Panc1 (cell line): ENCODE data around the gene PARP3. TPM values are rescaled to one million over a fixed set of nuclear protein-coding genes. Genes with fewer than 3 reads are reported as not detected.

Experiments
- ATAC-seq: fragments of 200-7000 bp; cut with Tn5 transposase; 2 replicates; pipeline ENCODE4 v1.9.1; 2020; ENCODE audit warnings: mild to moderate bottlenecking, moderate library complexity
- BruUV-seq: library from RNA; stranded (reverse); fragments of 400-500 nt; replicated peaks from 2 replicates; lab custom pipeline; 2021; lab: Mats Ljungman, UMichigan
- CTCF ChIA-PET: fragments of 300-600 bp; sonication (Branson Sonifier 250); formaldehyde crosslinking; loops from one replicate; lab custom pipeline; 2022; ENCODE audit warnings: antibody characterized with exemption; lab: Charles Lee
- POLR2A ChIA-PET: fragments of 300-600 bp; sonication (Branson Sonifier 250); formaldehyde crosslinking; loops from one replicate; lab custom pipeline; 2022; ENCODE audit warnings: antibody characterized with exemption; lab: Charles Lee
- DNase-seq: peaks from one replicate; pipeline ENCODE4 v3.0.0-alpha.2; 2010; ENCODE audit warnings: low read depth, low spot score
- H3K27ac ChIP-seq: 2 replicates; pipeline ENCODE4 v1.5.1; 2011; ENCODE audit warnings: mild to moderate bottlenecking, low read length, inconsistent platforms
- H3K27me3 ChIP-seq: fragments of 200-500 bp; sonication (Bioruptor generic); 2 replicates; pipeline ENCODE4 v1.6.0; 2014; ENCODE audit warnings: low read length, inconsistent platforms; ENCODE audit not compliant: control insufficient read depth, insufficient read depth
- H3K36me3 ChIP-seq: fragments of 200-500 bp; sonication (Bioruptor generic); 2 replicates; pipeline ENCODE4 v1.5.1; 2014; ENCODE audit warnings: inconsistent platforms, mild to moderate bottlenecking, low read length, moderate library complexity; ENCODE audit not compliant: control insufficient read depth, insufficient read depth
- H3K4me1 ChIP-seq: 2 replicates; pipeline ENCODE4 v1.5.1; 2011; ENCODE audit warnings: inconsistent platforms, mild to moderate bottlenecking, low read length, moderate library complexity; ENCODE audit not compliant: control insufficient read depth, insufficient read depth
- H3K4me3 ChIP-seq, 2 experiments: 2 replicates each; pipeline ENCODE4 v1.5.1; 2011 to 2012; ENCODE audit warnings: low read depth in 2 of 2, low read length in 2 of 2, mild to moderate bottlenecking in 2 of 2, inconsistent platforms in 1 of 2, moderate library complexity in 1 of 2
- H3K9me3 ChIP-seq: fragments of 200-500 bp; sonication (Bioruptor generic); 2 replicates; pipeline ENCODE4 v1.5.1; 2014; ENCODE audit warnings: low read depth, mild to moderate bottlenecking, inconsistent platforms, low read length, moderate library complexity; ENCODE audit not compliant: control insufficient read depth, insufficient read depth
- CTCF ChIP-seq: fragments of 450-650 bp; IDR thresholded peaks from 2 replicates; pipeline ENCODE4 v1.5.1; 2017; ENCODE audit warnings: mild to moderate bottlenecking
- POLR2AphosphoS5 ChIP-seq: IDR thresholded peaks from 2 replicates; pipeline ENCODE4 v1.6.1; 2012; ENCODE audit warnings: mild to moderate bottlenecking, low read depth, low read length, moderate library complexity
- REST ChIP-seq, 2 experiments: IDR thresholded peaks; 2 replicates each; pipeline ENCODE4 v1.6.1; 2011 to 2012; ENCODE audit warnings: low read depth in 2 of 2, control low read depth in 1 of 2, low read length in 1 of 2, mild to moderate bottlenecking in 1 of 2, moderate library complexity in 1 of 2; ENCODE audit not compliant: insufficient read depth in 1 of 2
- SIN3A ChIP-seq: IDR thresholded peaks from 2 replicates; pipeline ENCODE4 v1.6.1; 2012; ENCODE audit warnings: low read depth, mild to moderate bottlenecking, low read length, moderate library complexity, borderline replicate concordance; ENCODE audit not compliant: insufficient read depth
- TCF7L2 ChIP-seq: IDR thresholded peaks from 2 replicates; pipeline ENCODE4 v1.6.1; 2011; ENCODE audit warnings: mild to moderate bottlenecking, low read depth, low read length, inconsistent platforms
- in situ Hi-C: cut with HindIII; loops from 2 replicates; pipeline ENCODE4 v1.10.0; 2016; ENCODE audit warnings: low sequenced_read_pairs, low pct_unique_long_range_greater_than_20kb
- intact Hi-C: fragments of 100-400 bp; cut with micrococcal nuclease; formaldehyde crosslinking; loops from one replicate; pipeline ENCODE4 v1.10.0; 2022; ENCODE audit not compliant: unreplicated experiment
- total RNA-seq: library from RNA; stranded (reverse); gene quantifications from one replicate; pipeline ENCODE4 v1.2.1, GENCODE V29; 2021; ENCODE audit not compliant: unreplicated experiment

The PARP3 gene
- total RNA-seq, 1 experiment from 2014 or later: 16.1 TPM

- in situ Hi-C loops: no loop called here
- H3K4me3 ChIP-seq: no peak overlapping the region
- no peak overlapping the region for H3K27ac ChIP-seq
- no peaks in the 10 kb centered on the region; the same call in 1 of the 2 replicates for H3K27me3 ChIP-seq
- ATAC-seq (no peak), DNase-seq (no peak)
- POLR2A ChIA-PET: no interaction called here
- no peak for TF ChIP-seq CTCF
- TF ChIP-seq SIN3A: no peak
- no peak for TF ChIP-seq POLR2AphosphoS5
- no peak for TF ChIP-seq TCF7L2
- no peak for TF ChIP-seq REST (IDR thresholded peaks at IDR 0.05; ENCODE audit: insufficient read depth in 1 of 2, low read depth in 2 of 2, low read length in 1 of 2)
- BruUV-seq: no TSS peak
- no peaks in the 10 kb centered on the region for H3K36me3 ChIP-seq
- CTCF ChIA-PET: no interaction called here
- no peaks in the 10 kb centered on the region for H3K4me1 ChIP-seq
- intact Hi-C loops: no loop called here
- no peaks in the 10 kb centered on the region for H3K9me3 ChIP-seq
Observed at GRCh38 chr3:51894939-51895338, 47.2 kb upstream of the PARP3 start.

- no peak for ATAC-seq
- TF ChIP-seq REST (IDR thresholded peaks at IDR 0.05; ENCODE audit: insufficient read depth in 1 of 2, low read depth in 2 of 2, low read length in 1 of 2) (no peak), TCF7L2 (no peak), POLR2AphosphoS5 (no peak), CTCF (no peak), SIN3A (no peak)
- in situ Hi-C loops: no loop called here
- BruUV-seq: no TSS peak
- no peak overlapping the region for H3K27ac ChIP-seq
- H3K27me3 ChIP-seq: no peaks in the 10 kb centered on the region; the same call in 1 of the 2 replicates
- H3K9me3 ChIP-seq: no peaks in the 10 kb centered on the region
- DNase-seq: no peak
- CTCF ChIA-PET: no interaction called here
- POLR2A ChIA-PET: no interaction called here
- intact Hi-C loops: no loop called here
- H3K4me1 ChIP-seq: no peaks in the 10 kb centered on the region
- no peak overlapping the region for H3K4me3 ChIP-seq
- no peaks in the 10 kb centered on the region for H3K36me3 ChIP-seq
Observed at GRCh38 chr3:51896607-51897305, 45.4 kb upstream of the PARP3 start.
